PFSK-1 (cell line): ENCODE data around the gene CACNG6.

Experiments used
- FOXP2 ChIP-seq: optimal IDR thresholded peaks from 2 replicates; pipeline ENCODE3; 2011; ENCODE audit warnings: borderline replicate concordance, control low read depth, inconsistent platforms; ENCODE audit not compliant: insufficient read depth; ENCODE audit errors: extremely low read length, extremely low read depth
- POLR2AphosphoS5 ChIP-seq: IDR thresholded peaks from 2 replicates; pipeline ENCODE4 v1.6.1; 2012; ENCODE audit warnings: low read depth, mild to moderate bottlenecking, control low read depth, low read length, moderate library complexity
- SIN3A ChIP-seq: IDR thresholded peaks from 2 replicates; pipeline ENCODE4 v1.6.1; 2012; ENCODE audit warnings: mild to moderate bottlenecking, low read length, moderate library complexity, borderline replicate concordance; ENCODE audit not compliant: insufficient read depth

DNA sequence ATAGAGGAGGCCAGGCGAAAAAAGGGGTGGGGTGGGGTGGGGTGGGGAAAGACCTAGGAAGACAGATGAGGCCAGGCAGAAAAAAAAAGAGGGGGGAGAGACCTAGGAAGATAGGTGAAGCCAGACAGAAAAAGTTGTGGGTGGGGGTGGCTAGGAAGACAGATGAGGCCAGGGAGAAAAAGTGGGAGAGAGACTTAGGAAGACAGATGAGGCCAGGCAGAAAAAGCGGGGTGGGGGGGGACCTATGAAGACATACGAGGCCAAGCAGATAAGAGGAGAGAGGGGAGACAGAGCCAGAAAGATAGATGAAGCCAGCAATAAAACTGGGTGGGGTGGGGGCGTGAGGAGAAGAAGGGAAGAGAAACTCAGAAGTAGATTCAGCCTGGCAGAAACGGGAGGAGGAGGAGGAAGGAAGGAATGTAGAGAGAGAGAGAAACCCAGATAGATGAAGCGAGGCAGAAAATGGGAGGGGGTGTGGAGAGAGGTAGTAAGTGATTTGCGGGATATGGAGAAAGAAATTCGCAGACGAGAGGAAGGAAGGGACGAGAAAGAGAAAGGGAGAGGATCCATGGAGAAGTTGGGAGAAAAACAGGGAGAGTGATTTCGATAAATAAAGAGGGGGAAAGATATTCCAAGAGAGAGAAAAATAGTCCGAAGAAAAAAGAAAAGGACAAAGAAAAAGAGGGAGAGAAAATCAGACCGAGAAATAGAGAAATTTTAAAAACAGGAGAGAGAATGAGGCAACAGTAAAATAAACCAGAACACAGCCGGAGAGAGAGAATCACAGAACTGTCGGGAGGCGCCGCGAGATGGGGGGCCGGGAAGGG is 12.2 kb upstream of the CACNG6 start:
- TF ChIP-seq SIN3A: no peak
- TF ChIP-seq POLR2AphosphoS5: no peak
- TF ChIP-seq FOXP2: no peak
